Measurements from ENCODE around the gene MAMSTR.

GRCh38 chr19:48722196-48722708 is 2.7 kb upstream of the MAMSTR start:
- TF ChIP-seq REST (IDR thresholded peaks at IDR 0.05; ENCODE audit: insufficient read depth in 1 of 2, low read depth in 2 of 2, low read length in 2 of 2) (no peak), POLR2AphosphoS5 (IDR thresholded peaks at IDR 0.05; ENCODE audit: low read depth, low read length) (no peak), FOXP2 (optimal IDR thresholded peaks at IDR 0.05; ENCODE audit: borderline replicate concordance, extremely low read depth, extremely low read length, insufficient read depth) (no peak), SIN3A (IDR thresholded peaks at IDR 0.05; ENCODE audit: borderline replicate concordance, insufficient read depth, low read length) (no peak), TAF1 (IDR thresholded peaks at IDR 0.05; ENCODE audit: borderline replicate concordance, insufficient read depth, low read length) (no peak)

All from PFSK-1 (cell line).